ENCODE data around the gene RRAGC. TPM values are rescaled to one million over a fixed set of nuclear protein-coding genes. Genes with fewer than 3 reads are reported as not detected.

The RRAGC gene
- total and polyA plus RNA-seq, 9 donors, result 11.4 to 37.5 (median 24.2) TPM

DNA sequence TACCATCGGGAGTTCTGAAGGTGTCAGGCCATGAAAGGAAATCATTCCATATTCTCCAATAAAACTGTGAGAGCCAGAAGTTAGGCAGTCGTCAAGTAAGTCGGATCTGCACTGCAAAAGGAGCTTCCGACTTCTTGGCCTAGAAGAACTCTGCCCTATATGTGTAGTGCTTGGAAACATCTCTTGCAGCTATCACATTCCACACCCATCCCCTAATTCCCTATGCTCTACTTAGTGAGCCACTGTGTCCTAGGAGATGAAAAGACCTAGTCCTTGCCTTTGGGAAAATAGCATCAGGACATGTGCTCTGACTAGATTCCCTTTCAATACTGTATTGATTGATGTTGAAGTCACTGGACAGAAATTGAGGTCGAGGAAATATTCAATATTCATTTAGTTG is 30.0 kb upstream of the RRAGC start:
- Histone ChIP-seq H3K9me3 (no peaks in the 10 kb centered on the region), H3K36me3 (no peaks in the 10 kb centered on the region), H3K4me1 (ENCODE audit: insufficient read depth) (no peaks in the 10 kb centered on the region), H3K27me3 (no peaks in the 10 kb centered on the region), H3K4me3 (no peak overlapping the region), H3K27ac (no peak overlapping the region)
- TF ChIP-seq EP300 (IDR thresholded peaks at IDR 0.05) (no peak), POLR2A (IDR thresholded peaks at IDR 0.05) (no peak)
- TF ChIP-seq, protein P1, sequence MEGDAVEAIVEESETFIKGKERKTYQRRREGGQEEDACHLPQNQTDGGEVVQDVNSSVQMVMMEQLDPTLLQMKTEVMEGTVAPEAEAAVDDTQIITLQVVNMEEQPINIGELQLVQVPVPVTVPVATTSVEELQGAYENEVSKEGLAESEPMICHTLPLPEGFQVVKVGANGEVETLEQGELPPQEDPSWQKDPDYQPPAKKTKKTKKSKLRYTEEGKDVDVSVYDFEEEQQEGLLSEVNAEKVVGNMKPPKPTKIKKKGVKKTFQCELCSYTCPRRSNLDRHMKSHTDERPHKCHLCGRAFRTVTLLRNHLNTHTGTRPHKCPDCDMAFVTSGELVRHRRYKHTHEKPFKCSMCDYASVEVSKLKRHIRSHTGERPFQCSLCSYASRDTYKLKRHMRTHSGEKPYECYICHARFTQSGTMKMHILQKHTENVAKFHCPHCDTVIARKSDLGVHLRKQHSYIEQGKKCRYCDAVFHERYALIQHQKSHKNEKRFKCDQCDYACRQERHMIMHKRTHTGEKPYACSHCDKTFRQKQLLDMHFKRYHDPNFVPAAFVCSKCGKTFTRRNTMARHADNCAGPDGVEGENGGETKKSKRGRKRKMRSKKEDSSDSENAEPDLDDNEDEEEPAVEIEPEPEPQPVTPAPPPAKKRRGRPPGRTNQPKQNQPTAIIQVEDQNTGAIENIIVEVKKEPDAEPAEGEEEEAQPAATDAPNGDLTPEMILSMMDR (IDR thresholded peaks at IDR 0.05), result no peak
- WGBS, 3 donors, result 74 to 78% (median 78%) methylated on average over 5 of the region's 5 CpGs
- intact Hi-C loops (cut with DNase I), result no loop called here
- no peak for DNase-seq

DNA sequence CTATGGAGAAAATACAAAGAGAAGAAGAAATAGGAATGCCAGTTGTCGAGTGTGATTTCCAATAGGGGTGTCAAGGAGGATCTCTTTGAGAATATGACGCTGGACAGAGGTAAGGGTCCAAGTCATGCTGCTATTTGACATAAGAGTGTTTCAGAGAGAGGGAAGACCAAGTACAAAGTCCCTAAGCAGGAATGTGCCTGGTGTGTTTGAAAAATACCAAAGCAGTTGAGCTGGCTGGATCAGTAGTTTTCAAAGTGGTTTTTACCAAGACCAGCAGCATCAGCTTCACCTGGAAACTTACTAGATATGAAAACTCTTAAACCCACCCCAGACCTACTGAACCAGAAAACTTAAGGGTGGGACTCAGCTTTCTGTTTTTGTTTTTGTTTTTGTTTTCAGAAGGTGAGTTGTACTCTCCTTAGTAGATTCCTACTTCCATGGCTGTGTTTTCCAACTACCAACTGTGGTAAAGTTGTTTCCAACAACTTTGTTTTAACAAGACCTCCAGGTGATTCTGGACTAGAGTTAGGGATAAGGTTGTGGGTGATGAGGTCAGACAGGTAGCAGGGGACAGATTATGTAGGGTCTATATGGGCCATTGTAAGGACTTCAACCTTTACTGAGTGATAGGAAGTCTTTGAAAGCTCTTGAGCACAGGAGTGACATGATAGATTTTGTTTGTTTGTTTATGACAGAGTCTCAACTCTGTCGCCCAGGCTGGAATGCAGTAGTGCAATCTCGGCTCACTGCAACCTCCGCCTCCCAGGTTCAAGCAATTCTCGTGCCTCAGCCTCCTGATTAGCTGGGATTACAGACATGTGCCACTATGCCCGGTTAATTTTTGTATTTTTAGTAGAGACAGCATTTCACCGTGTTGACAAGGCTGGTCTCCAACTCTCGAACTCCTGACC is 29.1 kb upstream of the RRAGC start:
- TF ChIP-seq POLR2A (IDR thresholded peaks at IDR 0.05) (no peak), EP300 (IDR thresholded peaks at IDR 0.05) (no peak)
- TF ChIP-seq, protein P1 (IDR thresholded peaks at IDR 0.05), result no peak
- H3K36me3 ChIP-seq, result no peaks in the 10 kb centered on the region
- intact Hi-C loops (cut with DNase I), result no loop called here
- no peaks in the 10 kb centered on the region for H3K4me1 ChIP-seq (ENCODE audit: insufficient read depth)
- H3K9me3 ChIP-seq, result no peaks in the 10 kb centered on the region
- H3K27ac ChIP-seq, result no peak overlapping the region
- DNase-seq, result no peak
- H3K4me3 ChIP-seq, result no peak overlapping the region
- WGBS, 3 donors, result 84 to 90% (median 87%) methylated on average over 9 of the region's 9 CpGs
- H3K27me3 ChIP-seq, result no peaks in the 10 kb centered on the region

DNA sequence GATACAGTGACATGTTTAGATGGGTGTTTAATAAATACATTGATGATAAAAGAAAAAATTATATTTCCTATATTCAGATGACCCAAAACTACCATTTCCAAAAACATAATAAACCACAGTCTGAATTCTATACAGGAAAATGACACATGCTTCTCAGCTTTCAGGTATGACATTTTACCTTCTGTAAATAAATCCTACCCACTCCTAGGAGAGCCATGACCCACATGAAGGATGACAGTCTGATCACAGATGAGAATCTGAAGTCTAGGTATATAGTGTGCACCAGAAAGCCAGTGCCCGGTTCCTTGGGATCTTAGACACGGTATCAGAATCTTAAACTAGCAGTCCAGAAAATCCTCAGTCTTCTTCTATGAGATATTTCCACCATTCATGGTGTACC is 25.5 kb upstream of the RRAGC start:
- TF ChIP-seq, protein P1 (IDR thresholded peaks at IDR 0.05), result no peak
- no peak for TF ChIP-seq POLR2A (IDR thresholded peaks at IDR 0.05)
- no peak for TF ChIP-seq EP300 (IDR thresholded peaks at IDR 0.05)
- DNase-seq, result no peak
- 97 to 98% (median 97%) methylated on average over 2 of the region's 2 CpGs for WGBS, 3 donors
- Histone ChIP-seq H3K36me3 (no peaks in the 10 kb centered on the region), H3K9me3 (no peaks in the 10 kb centered on the region), H3K27me3 (no peaks in the 10 kb centered on the region), H3K27ac (no peak overlapping the region), H3K4me3 (no peak overlapping the region), H3K4me1 (ENCODE audit: insufficient read depth) (no peaks in the 10 kb centered on the region)
- intact Hi-C loops (cut with DNase I), result no loop called here

DNA sequence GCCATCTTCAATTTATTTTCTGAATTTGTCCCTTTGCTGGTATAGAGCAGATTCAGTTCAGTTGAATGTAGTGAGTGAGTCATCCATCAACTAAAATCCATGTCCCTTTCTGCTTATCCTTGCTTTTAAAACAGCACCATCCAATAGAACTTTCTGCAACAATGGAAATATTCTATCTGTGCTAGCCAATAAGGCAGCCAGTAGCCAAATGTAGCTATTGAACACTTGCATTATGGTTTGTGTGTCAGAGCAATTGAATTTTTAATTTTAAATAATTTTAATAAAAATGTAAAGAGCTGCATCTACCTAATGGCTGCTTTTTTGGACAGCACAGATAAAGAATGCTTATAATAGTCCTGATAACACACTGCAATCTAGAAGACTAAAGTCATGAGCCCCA is 21.9 kb upstream of the RRAGC start, which contains the start of gene GJA9:
GJA9 (minus strand) TSS at position 101 of the 400 bp plus-strand sequence. CDS start 5,489 bp downstream, outside the sequence.
- Histone ChIP-seq H3K27me3 (no peaks in the 10 kb centered on the region), H3K9me3 (no peaks in the 10 kb centered on the region), H3K4me3 (no peak within 1 kb of the TSS), H3K4me1 (ENCODE audit: insufficient read depth) (no peaks in the 10 kb centered on the region), H3K36me3 (no peaks in the 10 kb centered on the region), H3K27ac (no peak within 1 kb of the TSS)
- DNase-seq, result no peak
- TF ChIP-seq POLR2A (IDR thresholded peaks at IDR 0.05) (no peak), EP300 (IDR thresholded peaks at IDR 0.05) (no peak)
- TF ChIP-seq, protein P1 (IDR thresholded peaks at IDR 0.05), result no peak
- intact Hi-C loops (cut with DNase I), result no loop called here
